Esophagus (tissue), 2 donors: ENCODE data around the gene DRD5. TPM values are rescaled to one million over a fixed set of nuclear protein-coding genes. Genes with fewer than 3 reads are reported as not detected.
"Not testable (repeated sequence)": the region's sequence is repeated elsewhere in the genome, so short reads cannot be mapped to it uniquely, and the experiment has no call there.

Experiments used
- H3K27ac ChIP-seq, 2 donors: one replicate each; pipeline ENCODE4 v1.5.1; 2013; ENCODE audit warnings: low read depth in 2 of 2, mild to moderate bottlenecking in 2 of 2, inconsistent platforms in 1 of 2, low read length in 1 of 2, moderate library complexity in 1 of 2
- H3K27me3 ChIP-seq, 2 donors: one replicate each; pipeline ENCODE4 v1.6.1; 2013; ENCODE audit warnings: low read length in 2 of 2, control low read depth in 1 of 2, mild to moderate bottlenecking in 1 of 2; ENCODE audit not compliant: insufficient read depth in 2 of 2, control insufficient read depth in 1 of 2
- H3K36me3 ChIP-seq, 2 donors: one replicate each; pipeline ENCODE4 v1.6.1; 2013; ENCODE audit warnings: low read length in 1 of 2; ENCODE audit not compliant: control insufficient read depth in 2 of 2, insufficient read depth in 2 of 2
- H3K4me1 ChIP-seq, 2 donors: one replicate each; pipeline ENCODE4 v1.6.1; 2013; ENCODE audit warnings: low read length in 1 of 2; ENCODE audit not compliant: control insufficient read depth in 2 of 2, insufficient read depth in 2 of 2
- H3K4me3 ChIP-seq, 2 donors: one replicate each; pipeline ENCODE4 v1.5.1; 2013; ENCODE audit warnings: low read length in 2 of 2, mild to moderate bottlenecking in 2 of 2, low read depth in 1 of 2, moderate library complexity in 1 of 2
- H3K9me3 ChIP-seq, 2 donors: one replicate each; pipeline ENCODE4 v1.6.1; 2013; ENCODE audit warnings: mild to moderate bottlenecking in 2 of 2, low read depth in 1 of 2, low read length in 1 of 2, moderate library complexity in 1 of 2; ENCODE audit not compliant: control insufficient read depth in 2 of 2, insufficient read depth in 1 of 2
- WGBS, 2 donors: extraction: QIAGEN DNeasy Blood & Tissue Kit; methylation state at CpG; one replicate each; pipeline ENCODE4 v1.1.7; 2013; 5-methylcytosine and 5-hydroxymethylcytosine counted together
- polyA plus RNA-seq, 2 donors: library from polyadenylated mRNA; stranded (reverse); fragments of 200-250 nt; gene quantifications; one replicate each; pipeline ENCODE4 v1.2.3, GENCODE V29; 2013
- donor health status: healthy with polysubstance abuse.
- donor health status: Bipolar disorder and iron deficiency.

The DRD5 gene
- polyA plus RNA-seq, 2 donors = 0.02 TPM; not detected in 1

- H3K27me3 ChIP-seq = no peaks in the 10 kb centered on the region
- WGBS, 2 donors = 32 to 39% methylated on average over 9 of the region's 9 CpGs
- H3K4me1 ChIP-seq = no peaks in the 10 kb centered on the region
- H3K4me3 ChIP-seq = no peak overlapping the region
- H3K27ac ChIP-seq = no peak overlapping the region
- no peaks in the 10 kb centered on the region for H3K36me3 ChIP-seq
- no peaks in the 10 kb centered on the region for H3K9me3 ChIP-seq
Observed at GRCh38 chr4:9765091-9765490, 16.3 kb upstream of the DRD5 start.

- WGBS, 2 donors = 66 to 74% methylated on average over 1 of the region's 1 CpG
- no peak overlapping the region for H3K27ac ChIP-seq
Observed at GRCh38 chr4:9769321-9769720, 12.1 kb upstream of the DRD5 start.

GRCh38 chr4:9771034-9771433 lies 10.4 kb upstream of the DRD5 start:
- H3K4me1 ChIP-seq = no peaks in the 10 kb centered on the region
- H3K27ac ChIP-seq = no peak overlapping the region
- no peak overlapping the region for H3K4me3 ChIP-seq
- 36 to 44% methylated on average over 1 of the region's 1 CpG for WGBS, 2 donors
- no peaks in the 10 kb centered on the region for H3K9me3 ChIP-seq
- no peaks in the 10 kb centered on the region for H3K36me3 ChIP-seq
- no peaks in the 10 kb centered on the region for H3K27me3 ChIP-seq

More at GRCh38 chr4:9769321-9769720, 12.1 kb upstream of the DRD5 start:
- Histone ChIP-seq H3K4me3 (no peak overlapping the region), H3K27me3 (no peaks in the 10 kb centered on the region), H3K9me3 (no peaks in the 10 kb centered on the region), H3K36me3 (no peaks in the 10 kb centered on the region), H3K4me1 (no peaks in the 10 kb centered on the region)

- Histone ChIP-seq H3K9me3 (no peaks in the 10 kb centered on the region), H3K36me3 (no peaks in the 10 kb centered on the region), H3K27me3 (no peaks in the 10 kb centered on the region), H3K27ac (no peak overlapping the region), H3K4me3 (no peak overlapping the region), H3K4me1 (no peaks in the 10 kb centered on the region)
- 57 to 61% methylated on average over 3 of the region's 3 CpGs for WGBS, 2 donors
Observed at GRCh38 chr4:9773471-9773870, 8.0 kb upstream of the DRD5 start.

GRCh38 chr4:9782136-9782436 lies 652 bp downstream of the DRD5 start:
- Histone ChIP-seq H3K9me3 (peaks cover 0 to 6% of the 10 kb centered on the region in 2 donors), H3K27me3 (peaks cover 0 to 4% of the 10 kb centered on the region in 2 donors), H3K36me3 (no peaks in the 10 kb centered on the region), H3K4me1 (no peaks in the 10 kb centered on the region), H3K4me3 (no peak overlapping the region), H3K27ac (no peak overlapping the region)
- 57 to 68% methylated on average over 22 of the region's 22 CpGs for WGBS, 2 donors

GRCh38 chr4:9785891-9786290 lies 4.5 kb downstream of the DRD5 start:
- H3K27ac ChIP-seq, H3K4me3 ChIP-seq, H3K27me3 ChIP-seq, H3K4me1 ChIP-seq, H3K9me3 ChIP-seq, H3K36me3 ChIP-seq: not testable (repeated sequence)
- 76 to 81% methylated on average over 5 of the region's 5 CpGs for WGBS, 2 donors

- H3K36me3 ChIP-seq = no peaks in the 10 kb centered on the region
- WGBS, 2 donors = 83 to 87% methylated on average over 3 of the region's 3 CpGs
- H3K27ac ChIP-seq = no peak overlapping the region
- no peaks in the 10 kb centered on the region for H3K27me3 ChIP-seq
- H3K9me3 ChIP-seq = no peaks in the 10 kb centered on the region
- no peak overlapping the region for H3K4me3 ChIP-seq
- H3K4me1 ChIP-seq = no peaks in the 10 kb centered on the region
Observed at GRCh38 chr4:9792381-9792780, 10.9 kb downstream of the DRD5 start.

- not testable (repeated sequence) for H3K27me3 ChIP-seq, H3K36me3 ChIP-seq, H3K4me1 ChIP-seq, H3K27ac ChIP-seq, H3K9me3 ChIP-seq, H3K4me3 ChIP-seq
- WGBS, 2 donors = 43 to 46% methylated on average over 2 of the region's 2 CpGs
Observed at GRCh38 chr4:9796641-9797040, 15.2 kb downstream of the DRD5 start.

- no peaks in the 10 kb centered on the region for H3K4me1 ChIP-seq
- H3K36me3 ChIP-seq = no peaks in the 10 kb centered on the region
- 78 to 79% methylated on average over 4 of the region's 4 CpGs for WGBS, 2 donors
- H3K27ac ChIP-seq = no peak overlapping the region
- no peaks in the 10 kb centered on the region for H3K27me3 ChIP-seq
- no peak overlapping the region for H3K4me3 ChIP-seq
- no peaks in the 10 kb centered on the region for H3K9me3 ChIP-seq
Observed at GRCh38 chr4:9800848-9801247, 19.4 kb downstream of the DRD5 start.

- Histone ChIP-seq H3K27me3 (no peaks in the 10 kb centered on the region), H3K4me1 (no peaks in the 10 kb centered on the region), H3K4me3 (no peak overlapping the region), H3K36me3 (no peaks in the 10 kb centered on the region), H3K27ac (no peak overlapping the region), H3K9me3 (no peaks in the 10 kb centered on the region)
- 87 to 91% methylated on average over 5 of the region's 5 CpGs for WGBS, 2 donors
Observed at GRCh38 chr4:9804918-9805317, 23.5 kb downstream of the DRD5 start.
